PFSK-1 (cell line): ENCODE data around the gene SYNCRIP.

Source experiments
- FOXP2 ChIP-seq: optimal IDR thresholded peaks from 2 replicates; pipeline ENCODE3; 2011; ENCODE audit warnings: borderline replicate concordance, control low read depth, inconsistent platforms; ENCODE audit not compliant: insufficient read depth; ENCODE audit errors: extremely low read length, extremely low read depth
- POLR2AphosphoS5 ChIP-seq: IDR thresholded peaks from 2 replicates; pipeline ENCODE4 v1.6.1; 2012; ENCODE audit warnings: low read depth, mild to moderate bottlenecking, control low read depth, low read length, moderate library complexity
- SIN3A ChIP-seq: IDR thresholded peaks from 2 replicates; pipeline ENCODE4 v1.6.1; 2012; ENCODE audit warnings: mild to moderate bottlenecking, low read length, moderate library complexity, borderline replicate concordance; ENCODE audit not compliant: insufficient read depth
- TAF1 ChIP-seq: IDR thresholded peaks from 2 replicates; pipeline ENCODE4 v1.6.1; 2012; ENCODE audit warnings: low read length, control low read depth, borderline replicate concordance; ENCODE audit not compliant: insufficient read depth
- TF ChIP-seq, protein P1 (sequence below), 2 experiments: IDR thresholded peaks; 2 replicates each; pipeline versions ENCODE4 v1.6.1 to v1.8.0; 2011 to 2012; ENCODE audit warnings: low read depth in 2 of 2, low read length in 2 of 2, control low read depth in 1 of 2, inconsistent platforms in 1 of 2, mild to moderate bottlenecking in 1 of 2, moderate library complexity in 1 of 2; ENCODE audit not compliant: insufficient read depth in 1 of 2

DNA sequence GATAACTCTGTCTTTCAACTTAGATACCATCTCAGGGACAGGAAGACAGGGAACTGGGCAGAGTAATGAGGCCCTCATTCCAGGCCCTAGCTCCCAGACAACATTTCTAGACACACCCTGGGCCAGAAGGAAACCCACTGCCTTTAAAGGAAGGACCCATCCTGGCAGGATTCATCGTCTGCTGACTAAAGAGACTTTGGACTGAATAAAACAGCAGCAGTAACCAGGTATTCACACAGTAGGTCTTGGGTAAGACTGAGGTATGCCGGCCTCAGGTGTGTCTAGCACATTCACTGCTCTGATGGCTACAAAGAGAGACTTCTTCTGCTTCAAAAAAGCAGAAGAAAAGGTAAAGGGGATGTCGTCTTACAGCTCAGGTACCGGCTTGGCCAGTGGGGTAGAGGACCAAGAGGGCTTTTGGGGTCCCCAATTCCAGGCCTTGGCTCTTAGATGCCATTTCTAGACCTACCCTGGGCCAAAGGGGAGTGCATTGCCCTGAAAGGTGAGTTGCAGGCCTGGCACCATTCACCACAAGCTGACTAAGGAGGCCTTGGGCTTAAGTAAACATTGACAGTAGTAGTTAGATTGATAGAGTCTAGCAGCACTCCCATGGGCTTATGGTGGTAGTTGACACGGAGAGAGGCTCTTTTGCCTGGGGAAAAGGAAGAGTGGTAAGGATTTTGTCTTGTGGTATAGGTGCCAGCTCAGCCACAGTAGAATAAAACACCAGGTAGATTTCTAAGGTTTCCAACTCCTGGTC lies 62.4 kb downstream of the SYNCRIP start:
- no peak for TF ChIP-seq TAF1
- TF ChIP-seq, protein P1, sequence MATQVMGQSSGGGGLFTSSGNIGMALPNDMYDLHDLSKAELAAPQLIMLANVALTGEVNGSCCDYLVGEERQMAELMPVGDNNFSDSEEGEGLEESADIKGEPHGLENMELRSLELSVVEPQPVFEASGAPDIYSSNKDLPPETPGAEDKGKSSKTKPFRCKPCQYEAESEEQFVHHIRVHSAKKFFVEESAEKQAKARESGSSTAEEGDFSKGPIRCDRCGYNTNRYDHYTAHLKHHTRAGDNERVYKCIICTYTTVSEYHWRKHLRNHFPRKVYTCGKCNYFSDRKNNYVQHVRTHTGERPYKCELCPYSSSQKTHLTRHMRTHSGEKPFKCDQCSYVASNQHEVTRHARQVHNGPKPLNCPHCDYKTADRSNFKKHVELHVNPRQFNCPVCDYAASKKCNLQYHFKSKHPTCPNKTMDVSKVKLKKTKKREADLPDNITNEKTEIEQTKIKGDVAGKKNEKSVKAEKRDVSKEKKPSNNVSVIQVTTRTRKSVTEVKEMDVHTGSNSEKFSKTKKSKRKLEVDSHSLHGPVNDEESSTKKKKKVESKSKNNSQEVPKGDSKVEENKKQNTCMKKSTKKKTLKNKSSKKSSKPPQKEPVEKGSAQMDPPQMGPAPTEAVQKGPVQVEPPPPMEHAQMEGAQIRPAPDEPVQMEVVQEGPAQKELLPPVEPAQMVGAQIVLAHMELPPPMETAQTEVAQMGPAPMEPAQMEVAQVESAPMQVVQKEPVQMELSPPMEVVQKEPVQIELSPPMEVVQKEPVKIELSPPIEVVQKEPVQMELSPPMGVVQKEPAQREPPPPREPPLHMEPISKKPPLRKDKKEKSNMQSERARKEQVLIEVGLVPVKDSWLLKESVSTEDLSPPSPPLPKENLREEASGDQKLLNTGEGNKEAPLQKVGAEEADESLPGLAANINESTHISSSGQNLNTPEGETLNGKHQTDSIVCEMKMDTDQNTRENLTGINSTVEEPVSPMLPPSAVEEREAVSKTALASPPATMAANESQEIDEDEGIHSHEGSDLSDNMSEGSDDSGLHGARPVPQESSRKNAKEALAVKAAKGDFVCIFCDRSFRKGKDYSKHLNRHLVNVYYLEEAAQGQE (IDR thresholded peaks at IDR 0.05; ENCODE audit: insufficient read depth in 1 of 2, low read depth in 2 of 2, low read length in 2 of 2), result no peak
- no peak for TF ChIP-seq SIN3A
- TF ChIP-seq FOXP2, result no peak
- no peak for TF ChIP-seq POLR2AphosphoS5
